ENCODE measurements around the gene CDKN1C. TPM values are rescaled to one million over a fixed set of nuclear protein-coding genes. Genes with fewer than 3 reads are reported as not detected.

Gene CDKN1C
- total RNA-seq, 1 donor from 2014 or later = 1.4 TPM

DNA sequence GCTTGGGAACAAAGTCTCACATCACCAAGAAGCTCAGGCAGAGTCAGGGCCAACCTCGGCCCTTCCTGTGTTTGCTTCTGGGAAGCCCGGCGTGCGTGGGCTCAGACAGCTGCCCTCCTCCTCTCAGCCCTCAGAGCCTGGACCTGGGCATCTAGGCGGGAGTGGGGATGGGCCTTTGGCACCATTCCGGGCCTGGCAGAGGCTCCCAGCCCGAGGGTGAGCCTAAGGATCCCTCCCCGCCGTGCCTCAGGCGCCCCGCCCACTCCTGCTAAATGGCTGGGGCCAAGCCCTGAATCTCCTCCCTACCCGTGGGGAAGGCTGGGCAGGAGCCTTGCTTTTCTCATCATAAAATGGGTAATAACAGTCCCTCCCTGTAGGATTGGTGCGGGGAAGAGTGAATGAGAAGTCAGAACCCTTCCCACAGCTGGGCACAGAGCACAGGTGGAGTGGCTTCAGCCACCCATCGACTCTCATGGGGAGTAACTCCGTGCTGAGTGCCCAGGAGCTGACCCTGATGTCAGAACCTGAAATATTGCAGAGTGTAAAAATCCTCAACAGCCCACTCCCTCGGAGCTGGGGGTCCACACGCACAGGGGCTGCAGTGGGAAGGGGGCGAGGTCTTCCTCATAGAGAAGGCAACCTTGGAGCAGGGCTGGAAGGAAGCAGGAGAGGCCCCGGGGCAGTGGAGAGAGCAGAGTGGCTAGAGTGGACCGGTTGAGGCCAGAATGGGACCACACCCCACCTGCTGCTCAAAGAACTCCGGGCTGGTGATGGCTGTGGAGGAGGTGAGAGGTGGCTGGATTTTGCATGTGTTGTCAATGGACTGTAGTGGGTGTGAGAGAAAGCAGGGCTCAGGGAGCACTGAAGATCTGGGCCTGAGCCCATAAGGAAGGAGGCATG is 18.8 kb upstream of the CDKN1C start:
- peaks cover 1% of the 10 kb centered on the region for H3K36me3 Mint-ChIP-seq (ENCODE audit: low read depth)
- H3K9me3 Mint-ChIP-seq = no peaks in the 10 kb centered on the region
- no peak overlapping the region for H3K4me3 Mint-ChIP-seq
- DNase-seq (no peak), ATAC-seq (ENCODE audit: low read depth) (no peak)
- H3K27ac Mint-ChIP-seq = no peak overlapping the region
- peaks cover 17% of the 10 kb centered on the region for H3K4me1 Mint-ChIP-seq
- no peaks in the 10 kb centered on the region for H3K27me3 Mint-ChIP-seq
- intact Hi-C loops (cut with micrococcal nuclease) = loop anchor here (5.0 kb wide), 2 partner anchors 153 to 602 kb away; partner anchors contain the start of genes C11orf21, CARS1 and TSPAN32
- CTCF ChIA-PET = interaction anchor here (2.1 kb wide), 1 partner anchor 372 kb away, joined by 9 read pairs; no protein-coding TSS in a partner anchor
- POLR2A ChIA-PET = interaction anchor here (2.6 kb wide), 1 partner anchor 25 kb away, joined by 14 read pairs; the partner anchor contains the start of gene PHLDA2
- TF ChIP-seq, protein P1, sequence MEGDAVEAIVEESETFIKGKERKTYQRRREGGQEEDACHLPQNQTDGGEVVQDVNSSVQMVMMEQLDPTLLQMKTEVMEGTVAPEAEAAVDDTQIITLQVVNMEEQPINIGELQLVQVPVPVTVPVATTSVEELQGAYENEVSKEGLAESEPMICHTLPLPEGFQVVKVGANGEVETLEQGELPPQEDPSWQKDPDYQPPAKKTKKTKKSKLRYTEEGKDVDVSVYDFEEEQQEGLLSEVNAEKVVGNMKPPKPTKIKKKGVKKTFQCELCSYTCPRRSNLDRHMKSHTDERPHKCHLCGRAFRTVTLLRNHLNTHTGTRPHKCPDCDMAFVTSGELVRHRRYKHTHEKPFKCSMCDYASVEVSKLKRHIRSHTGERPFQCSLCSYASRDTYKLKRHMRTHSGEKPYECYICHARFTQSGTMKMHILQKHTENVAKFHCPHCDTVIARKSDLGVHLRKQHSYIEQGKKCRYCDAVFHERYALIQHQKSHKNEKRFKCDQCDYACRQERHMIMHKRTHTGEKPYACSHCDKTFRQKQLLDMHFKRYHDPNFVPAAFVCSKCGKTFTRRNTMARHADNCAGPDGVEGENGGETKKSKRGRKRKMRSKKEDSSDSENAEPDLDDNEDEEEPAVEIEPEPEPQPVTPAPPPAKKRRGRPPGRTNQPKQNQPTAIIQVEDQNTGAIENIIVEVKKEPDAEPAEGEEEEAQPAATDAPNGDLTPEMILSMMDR (IDR thresholded peaks at IDR 0.05) = no peak

DNA sequence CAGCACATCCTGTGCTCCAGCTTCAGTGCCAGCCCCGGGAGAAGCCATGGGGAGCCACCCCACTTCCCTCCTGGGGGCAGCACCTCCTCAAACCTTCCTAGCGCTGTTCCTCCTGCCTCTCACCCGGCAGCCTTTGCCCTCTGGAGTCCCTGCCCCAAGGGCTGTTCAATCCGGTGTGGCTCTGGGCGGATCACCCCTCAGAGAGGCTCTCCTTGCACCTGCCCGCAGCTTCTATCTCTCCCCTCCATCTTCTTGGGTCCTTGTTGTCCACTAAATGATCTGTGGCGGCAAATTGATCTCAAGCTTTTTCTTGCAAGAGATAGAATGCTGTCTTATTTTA is 18.1 kb upstream of the CDKN1C start:
- intact Hi-C loops (cut with micrococcal nuclease) = loop anchor here (5.0 kb wide), 2 partner anchors 154 to 601 kb away; partner anchors contain the start of genes C11orf21, CARS1 and TSPAN32
- Mint-ChIP-seq H3K27me3 (no peaks in the 10 kb centered on the region), H3K36me3 (ENCODE audit: low read depth) (peaks cover 1% of the 10 kb centered on the region), H3K4me3 (peak overlapping the region; percentile 41), H3K9me3 (no peaks in the 10 kb centered on the region), H3K4me1 (peaks cover 25% of the 10 kb centered on the region), H3K27ac (no peak overlapping the region)
- ATAC-seq (ENCODE audit: low read depth) (no peak), DNase-seq (no peak)
- POLR2A ChIA-PET = interaction anchor here (2.3 to 2.6 kb wide), 2 partner anchors 11 to 26 kb away, joined by 14 to 16 read pairs; partner anchors contain the start of gene PHLDA2
- CTCF ChIA-PET = interaction anchor here (2.1 to 2.3 kb wide), 2 partner anchors 16 to 371 kb away, joined by 9 to 11 read pairs; no protein-coding TSS in a partner anchor
- TF ChIP-seq, protein P1 (IDR thresholded peaks at IDR 0.05) = no peak

DNA sequence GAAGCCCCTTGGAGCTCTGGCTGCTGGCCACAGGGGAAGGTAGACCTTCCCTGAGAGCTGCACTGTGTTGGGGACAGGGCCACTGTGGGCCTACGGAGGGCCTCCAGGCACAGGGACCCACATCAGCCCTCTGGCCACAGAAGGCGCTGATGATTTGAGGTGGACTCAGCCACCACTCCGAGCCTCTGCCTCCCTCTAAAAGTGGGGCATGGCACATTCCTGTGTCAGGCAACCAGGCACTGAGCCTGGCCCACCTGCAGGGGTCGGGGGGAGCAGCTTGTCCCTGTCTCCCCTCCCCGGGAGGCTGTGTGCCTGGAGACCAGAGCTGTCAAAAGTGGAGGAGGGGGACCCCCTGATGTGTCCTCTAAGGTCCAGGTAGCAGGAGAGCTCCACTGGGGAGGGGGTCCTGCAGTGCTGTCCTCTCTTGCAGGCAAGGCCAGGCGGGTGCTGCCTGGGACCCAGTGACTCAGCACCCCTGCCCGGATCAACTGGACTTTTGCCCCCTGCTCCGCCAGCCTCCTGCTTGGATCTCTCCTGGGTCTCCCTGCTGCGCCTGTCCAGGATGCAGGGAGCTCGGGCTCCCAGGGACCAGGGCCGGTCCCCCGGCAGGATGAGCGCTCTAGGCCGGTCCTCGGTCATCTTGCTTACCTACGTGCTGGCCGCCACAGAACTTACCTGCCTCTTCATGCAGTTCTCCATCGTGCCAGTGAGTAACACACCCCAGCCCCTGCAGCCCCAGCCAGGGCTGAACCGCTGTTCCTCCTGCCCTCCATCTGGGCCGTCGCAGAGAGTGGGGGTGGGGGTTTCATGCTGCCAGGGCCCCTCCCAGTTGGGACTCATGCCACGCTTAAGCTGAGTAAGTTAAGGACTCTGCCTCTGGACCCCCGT is 17.5 kb upstream of the CDKN1C start:
- H3K4me1 Mint-ChIP-seq = peaks cover 28% of the 10 kb centered on the region

DNA sequence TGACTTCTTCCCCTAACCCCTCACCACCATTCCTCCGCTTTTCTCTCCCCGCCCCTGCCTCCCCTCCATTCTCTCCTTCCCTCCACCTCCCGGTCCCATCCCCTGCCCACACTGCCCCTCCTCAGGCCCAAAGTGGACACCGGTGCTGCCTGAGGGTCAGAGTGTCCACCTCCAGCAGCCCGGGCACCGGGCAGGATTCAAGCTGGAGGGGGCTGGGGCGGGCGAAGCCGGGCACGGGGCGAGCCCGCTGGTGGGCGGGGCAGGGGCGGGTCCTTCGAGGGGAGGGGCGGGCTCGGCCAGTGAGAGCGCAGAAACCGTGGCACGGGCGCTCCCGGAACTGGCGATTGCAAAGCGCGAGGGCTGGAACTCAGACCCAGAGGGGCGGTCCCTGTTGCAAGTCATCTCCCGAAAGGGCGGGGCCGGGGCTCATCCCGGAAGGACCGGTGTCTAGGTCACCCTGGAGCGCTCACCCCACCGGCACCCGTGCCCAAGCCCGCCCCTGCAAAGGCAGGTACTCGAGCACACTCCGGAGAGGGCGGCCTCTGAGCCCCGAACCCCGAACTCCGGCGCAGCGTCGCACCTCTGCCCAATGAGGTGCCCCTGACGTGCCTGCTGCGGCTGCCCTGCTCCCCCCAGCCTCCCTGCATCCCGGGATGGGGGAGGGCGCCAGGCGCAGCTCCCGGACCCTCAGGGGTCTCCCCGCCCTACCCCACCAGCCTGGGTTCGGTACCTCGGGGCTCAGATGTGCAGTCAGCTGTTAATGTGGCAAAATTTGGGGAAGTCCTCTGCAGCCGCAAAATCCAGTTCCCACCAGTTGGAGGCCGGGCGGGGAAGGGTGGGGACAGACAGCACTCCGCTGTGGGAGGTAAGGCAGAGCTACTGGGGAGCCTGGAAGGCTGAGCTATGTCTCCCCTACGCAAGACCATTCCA is 16.5 kb upstream of the CDKN1C start:
- Mint-ChIP-seq H3K27ac (peak overlapping the region; percentile 24), H3K9me3 (no peaks in the 10 kb centered on the region), H3K36me3 (ENCODE audit: low read depth) (peaks cover 1% of the 10 kb centered on the region), H3K27me3 (no peaks in the 10 kb centered on the region), H3K4me1 (peaks cover 28% of the 10 kb centered on the region), H3K4me3 (peak overlapping the region; percentile 80)
- TF ChIP-seq, protein P1 (IDR thresholded peaks at IDR 0.05) = no peak
- intact Hi-C loops (cut with micrococcal nuclease) = loop anchor here (1.0 to 5.0 kb wide), 8 partner anchors 10 to 600 kb away; partner anchors contain the start of genes C11orf21, CARS1, NAP1L4 and TSPAN32
- POLR2A ChIA-PET = interaction anchor here (0.6 to 3.2 kb wide), 9 partner anchors 9 to 375 kb away, joined by 3 to 16 read pairs (median 4); partner anchors contain the start of genes CDKN1C and PHLDA2
- ATAC-seq (ENCODE audit: low read depth) (peak; percentile 97), DNase-seq (peak; percentile 80)
- CTCF ChIA-PET = interaction anchor here (1.0 to 2.5 kb wide), 4 partner anchors 10 to 370 kb away, joined by 3 to 15 read pairs (median 10); no protein-coding TSS in a partner anchor

More for the DNA sequence above, 17.5 kb upstream of the CDKN1C start:
- Mint-ChIP-seq H3K27me3 (no peaks in the 10 kb centered on the region), H3K27ac (peak overlapping the region; percentile 24), H3K36me3 (ENCODE audit: low read depth) (peaks cover 1% of the 10 kb centered on the region), H3K9me3 (no peaks in the 10 kb centered on the region), H3K4me3 (peak overlapping the region; percentile 80)
- ChIA-PET CTCF (interaction anchor here (1.0 to 2.5 kb wide), 4 partner anchors 11 to 371 kb away, joined by 3 to 15 read pairs (median 10); no protein-coding TSS in a partner anchor), POLR2A (interaction anchor here (1.1 to 3.2 kb wide), 6 partner anchors 10 to 146 kb away, joined by 3 to 16 read pairs (median 8); partner anchors contain the start of genes CDKN1C and PHLDA2)
- DNase-seq (no peak), ATAC-seq (ENCODE audit: low read depth) (no peak)
- TF ChIP-seq, protein P1 (IDR thresholded peaks at IDR 0.05) = no peak
- intact Hi-C loops (cut with micrococcal nuclease) = loop anchor here (1.0 to 5.0 kb wide), 8 partner anchors 11 to 601 kb away; partner anchors contain the start of genes C11orf21, CARS1, NAP1L4 and TSPAN32

All from activated B cell treated with CpG ODN at 0.5 μM for 24 hours (primary cell).